CD4-positive, alpha-beta T cell treated with Interleukin-10 for 1 hour (primary cell): Measurements from ENCODE around the gene NCCRP1.

Source experiments
- DNase-seq: peaks from one replicate; pipeline ENCODE4 v3.0.0-alpha.2; 2020

Gene NCCRP1

GRCh38 chr19:39248806-39249205 is 52.0 kb downstream of the NCCRP1 start, which contains the start of gene IFNL4:
Gene IFNL4, minus strand, starts transcription at chr19:39248856.
- DNase-seq: no peak

GRCh38 chr19:39251081-39251480 is 54.3 kb downstream of the NCCRP1 start:
- no peak for DNase-seq
